ENCODE results near the gene MSI2.

- no peak for TF ChIP-seq CTCF (IDR thresholded peaks at IDR 0.05)
- TF ChIP-seq POLR2A (IDR thresholded peaks at IDR 0.05), result no peak
Observed at GRCh38 chr17:57614742-57615141, 358.4 kb downstream of the MSI2 start.
